GM18861 (cell line): ENCODE measurements around the gene COL4A2.
"Not testable (repeated sequence)": the region's sequence is repeated elsewhere in the genome, so short reads cannot be mapped to it uniquely, and the experiment has no call there.

Experiments
- ATAC-seq: cut with Tn5 transposase; IDR thresholded peaks from one replicate; pipeline ENCODE4 v1.9.1; 2021; ENCODE audit not compliant: unreplicated experiment

Gene COL4A2

DNA sequence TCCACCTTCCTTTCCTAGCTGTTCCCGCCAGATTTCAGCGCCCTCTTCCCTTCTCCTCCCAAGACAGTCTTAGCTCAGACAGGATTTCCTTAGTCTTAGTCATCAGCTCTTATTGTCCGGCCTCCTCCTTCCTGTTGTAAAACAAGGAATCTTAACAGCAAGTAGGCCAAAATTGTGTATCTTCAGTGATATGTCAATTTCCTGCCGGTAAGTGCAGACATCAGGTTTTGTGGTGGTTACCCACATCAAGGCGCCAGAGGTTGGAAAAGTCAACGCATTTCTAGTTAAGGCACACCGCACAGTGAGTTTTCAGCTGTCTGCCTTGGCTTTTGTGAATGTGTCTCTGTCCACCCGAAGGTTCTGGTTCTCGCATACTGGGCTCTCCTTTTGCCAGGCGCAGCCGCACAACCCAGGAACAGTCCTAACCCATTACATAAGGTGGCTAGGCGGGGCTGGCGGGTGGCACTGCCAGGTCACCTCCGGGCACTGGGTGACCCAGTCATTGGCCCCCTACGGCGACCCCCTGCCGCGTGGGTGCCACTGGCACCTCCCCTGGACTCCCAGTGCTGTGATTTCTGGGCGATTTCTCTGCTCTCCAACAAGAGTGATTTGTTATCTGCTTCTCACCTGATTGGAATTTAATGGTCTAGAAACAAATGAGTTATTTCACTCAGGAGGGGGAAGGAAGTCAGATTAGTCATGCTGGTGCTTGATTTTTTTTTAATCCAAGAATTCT, 12.9 kb downstream of the COL4A2 start:
- no peak for ATAC-seq

DNA sequence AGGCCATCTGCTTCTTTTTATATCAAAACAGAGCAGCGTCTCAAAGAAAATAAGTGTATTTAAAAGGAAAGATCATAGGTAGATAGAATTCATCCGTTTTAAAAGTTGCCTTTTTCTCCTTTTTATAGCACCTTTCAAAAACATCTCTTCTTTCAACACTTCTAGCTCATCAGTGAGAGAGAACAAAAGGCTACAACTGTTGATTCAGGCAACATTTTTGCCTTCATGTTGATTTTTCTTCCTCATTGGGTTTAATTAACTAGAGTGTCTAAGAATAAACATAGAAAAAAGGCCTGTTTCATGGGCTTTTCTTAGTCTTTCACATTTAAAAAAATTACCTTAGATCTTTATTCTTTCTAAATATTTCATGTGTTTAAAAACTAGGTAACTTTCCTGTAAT, 13.6 kb downstream of the COL4A2 start:
- ATAC-seq, result no peak

DNA sequence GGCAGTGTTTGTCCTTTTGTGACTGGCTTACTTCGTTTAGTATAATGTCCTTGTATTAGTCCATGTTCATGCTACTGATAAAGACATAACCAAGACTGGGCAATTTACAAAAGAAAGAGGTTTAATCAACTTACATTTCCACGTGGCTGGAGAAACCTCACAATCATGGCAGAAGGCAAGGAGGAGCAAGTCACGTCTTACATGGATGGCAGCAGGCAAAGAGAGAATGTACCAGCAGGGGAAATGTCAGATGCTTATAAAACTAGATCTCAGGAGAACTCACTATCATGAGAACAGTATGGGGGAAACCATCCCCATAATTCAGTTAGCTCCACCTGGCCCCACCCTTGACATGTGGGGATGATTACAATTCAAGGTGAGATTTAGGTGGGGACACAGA, 14.5 kb downstream of the COL4A2 start:
- ATAC-seq, result not testable (repeated sequence)

DNA sequence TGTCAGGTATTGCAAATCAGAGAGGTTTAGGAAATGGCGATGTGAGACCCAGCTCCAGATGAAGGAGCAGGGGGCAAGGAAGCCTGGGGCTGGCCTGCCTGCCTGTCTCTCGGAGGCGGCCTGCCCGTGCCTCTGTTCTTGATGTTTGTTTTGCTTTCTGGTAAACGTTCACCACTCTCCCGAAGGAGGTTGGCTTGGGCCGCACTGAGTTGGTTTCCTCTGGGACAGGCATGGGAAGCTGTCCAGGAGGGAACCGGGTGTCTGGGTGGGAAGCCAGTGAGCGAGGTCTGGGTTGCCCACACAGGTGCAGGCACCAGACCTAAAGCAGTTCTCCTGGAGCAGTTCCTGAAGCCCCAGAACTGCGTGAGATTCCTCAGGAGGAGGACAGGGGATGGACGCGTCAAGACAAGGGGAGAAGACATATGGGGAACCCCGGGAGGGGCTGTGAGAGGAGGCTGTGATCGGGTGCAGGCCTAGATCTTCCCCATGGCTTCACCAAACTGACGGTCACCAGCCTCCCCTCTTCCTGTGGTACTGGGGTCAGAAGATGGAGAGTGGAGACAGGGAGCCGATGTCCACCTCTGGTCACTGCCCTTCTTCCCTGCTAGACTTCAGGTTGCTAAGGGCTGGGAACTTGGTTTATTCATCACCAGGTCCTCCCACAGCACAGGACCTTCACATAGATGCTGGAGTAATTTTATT, 15.2 kb downstream of the COL4A2 start:
- ATAC-seq, result no peak

DNA sequence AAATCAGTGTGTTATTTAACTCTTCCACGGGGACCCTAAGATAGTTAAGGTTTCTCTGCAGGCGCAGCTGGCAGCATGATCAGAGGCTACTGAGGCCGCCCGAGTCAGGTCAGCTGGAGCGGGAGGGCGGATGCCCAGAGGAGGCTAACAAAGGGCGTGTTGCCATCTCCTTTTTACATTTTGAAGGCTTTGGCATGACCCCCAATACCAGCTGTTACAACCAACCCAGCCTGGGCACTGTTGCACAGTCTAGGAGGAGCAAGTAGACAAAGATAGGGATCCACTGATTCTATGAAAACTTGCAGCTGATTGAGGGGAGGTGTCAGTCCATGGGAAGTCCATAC, 15.7 kb downstream of the COL4A2 start:
- ATAC-seq, result no peak

DNA sequence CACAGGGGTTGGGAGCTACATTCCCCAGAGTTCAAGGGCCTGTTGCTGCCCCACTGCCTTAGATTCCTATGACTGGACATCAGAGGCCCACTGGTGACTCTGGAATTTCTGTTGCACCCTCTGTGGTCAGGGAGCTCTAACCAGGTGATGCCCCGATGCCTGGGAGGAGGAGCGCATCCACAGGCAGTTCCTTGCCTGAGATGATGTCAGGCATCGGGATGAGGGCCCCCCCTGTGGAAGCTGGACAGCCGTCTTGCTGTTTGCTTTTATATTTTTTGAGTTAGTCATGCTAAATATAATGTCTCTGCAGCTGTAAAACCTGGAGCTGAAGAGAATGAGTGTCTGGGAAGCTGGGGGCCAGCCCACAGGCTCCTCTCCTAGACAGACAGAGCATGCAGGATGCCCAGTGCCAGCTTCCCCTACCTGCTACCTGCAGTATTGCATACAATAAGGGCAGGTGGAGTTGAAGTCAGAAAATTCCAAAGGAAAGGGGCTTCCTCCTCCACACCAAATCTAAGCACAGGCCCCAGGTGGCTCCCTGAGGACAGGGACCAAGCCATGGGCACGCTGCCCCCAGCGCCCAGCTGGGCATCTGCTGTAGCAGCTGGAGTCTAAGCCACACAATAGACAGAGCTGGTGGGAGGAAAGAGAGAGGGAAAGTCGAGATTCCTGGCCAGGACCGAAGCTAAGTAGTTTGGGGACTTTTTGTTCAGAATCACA, 16.2 kb downstream of the COL4A2 start:
- ATAC-seq, result no peak

DNA sequence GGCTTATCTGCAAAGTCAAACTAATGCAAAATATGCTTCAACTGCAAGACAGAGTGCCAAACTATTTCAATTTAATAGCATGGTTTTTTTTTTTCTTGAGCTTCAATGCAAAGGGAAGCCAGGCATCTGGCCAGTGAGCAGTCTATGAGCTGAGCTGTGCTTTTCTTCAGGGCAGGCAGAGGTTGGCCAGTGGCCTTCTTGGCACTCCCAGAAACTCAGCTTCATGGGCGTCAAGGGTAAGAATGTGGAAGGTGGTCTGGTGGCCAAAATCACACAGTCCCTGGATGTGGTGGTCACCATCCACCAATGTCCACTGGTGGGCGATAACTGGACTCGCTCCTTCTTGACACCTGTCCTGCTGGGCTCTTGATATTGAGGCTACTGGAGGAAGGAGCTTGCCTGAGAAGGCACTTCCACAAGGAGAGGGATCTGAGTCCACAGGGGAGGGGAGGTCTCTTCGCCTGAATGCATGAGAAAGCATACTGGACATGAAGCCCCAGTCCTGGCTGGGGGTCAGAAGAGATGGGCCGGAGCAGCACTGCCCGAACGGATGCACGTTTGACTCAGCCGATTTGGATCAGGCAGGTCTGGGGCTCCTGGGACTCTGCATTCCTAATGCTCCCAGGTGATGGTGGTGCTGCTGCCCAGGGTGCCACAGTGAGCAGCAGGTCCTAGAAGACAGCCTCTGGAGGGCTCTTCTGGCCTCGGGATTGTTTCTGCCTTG, 17.1 kb downstream of the COL4A2 start:
- ATAC-seq, result no peak

DNA sequence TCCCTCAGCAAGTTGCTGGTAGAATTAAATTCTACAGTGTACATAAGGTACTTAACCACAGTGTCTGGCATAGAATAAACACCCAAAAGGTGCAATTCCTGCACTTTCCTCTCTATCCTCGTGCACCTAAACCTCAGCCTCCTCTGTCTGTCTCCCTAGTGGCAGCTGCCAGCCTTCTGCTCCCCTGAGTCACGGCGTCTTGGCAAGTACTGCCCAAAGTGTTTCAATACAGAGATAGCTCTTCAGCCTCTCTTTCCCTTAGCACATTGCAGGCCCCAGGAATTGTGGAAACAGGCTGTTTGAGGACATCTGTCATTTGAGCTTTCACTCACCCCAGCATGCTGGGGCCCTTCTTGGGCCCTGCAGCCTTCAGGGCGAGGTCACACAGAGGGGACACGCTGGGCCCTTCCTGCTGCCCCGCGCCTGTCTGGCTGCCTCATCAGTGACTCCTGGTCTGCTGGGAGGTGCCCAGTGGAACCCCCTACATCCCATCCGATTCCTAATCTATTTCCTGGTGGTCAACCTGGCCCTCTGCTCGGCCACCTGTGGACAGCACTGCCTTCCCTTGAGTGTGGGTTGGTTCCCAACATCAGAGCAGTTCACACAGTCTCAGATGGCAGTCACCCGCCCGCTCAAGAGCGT, 19.3 kb downstream of the COL4A2 start:
- ATAC-seq, result no peak

DNA sequence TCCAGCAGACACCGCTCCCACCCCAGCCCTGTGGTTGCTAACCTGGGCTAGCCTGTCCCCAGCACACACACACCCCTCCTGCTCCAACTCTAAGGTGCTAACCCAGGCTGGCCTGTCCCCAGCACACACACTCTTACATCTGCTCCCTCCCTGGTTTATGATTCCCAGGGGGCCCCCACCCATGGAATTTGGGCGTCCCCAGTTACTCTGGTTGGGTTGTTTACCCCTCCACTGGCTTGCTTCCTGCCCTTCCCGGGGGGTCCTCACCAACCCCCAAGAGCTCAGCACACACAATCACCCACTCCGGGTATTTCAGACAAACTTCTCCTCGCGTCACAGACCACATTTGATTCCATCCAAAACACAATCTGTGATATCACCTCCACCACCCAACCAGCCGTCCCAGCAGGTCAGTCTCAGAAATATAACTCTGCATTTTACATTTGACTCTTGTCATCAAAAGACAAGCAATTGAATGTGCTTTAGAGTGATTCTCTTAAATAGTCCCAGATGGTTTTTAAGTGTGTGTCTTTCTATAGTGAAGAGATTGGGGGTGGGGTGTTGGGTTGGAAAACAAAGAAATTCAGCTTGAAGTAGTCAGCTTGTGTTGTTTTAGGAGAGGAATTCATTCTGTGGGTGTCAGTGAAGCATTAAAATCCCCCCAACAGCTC, 20.1 kb downstream of the COL4A2 start:
- ATAC-seq, result no peak

DNA sequence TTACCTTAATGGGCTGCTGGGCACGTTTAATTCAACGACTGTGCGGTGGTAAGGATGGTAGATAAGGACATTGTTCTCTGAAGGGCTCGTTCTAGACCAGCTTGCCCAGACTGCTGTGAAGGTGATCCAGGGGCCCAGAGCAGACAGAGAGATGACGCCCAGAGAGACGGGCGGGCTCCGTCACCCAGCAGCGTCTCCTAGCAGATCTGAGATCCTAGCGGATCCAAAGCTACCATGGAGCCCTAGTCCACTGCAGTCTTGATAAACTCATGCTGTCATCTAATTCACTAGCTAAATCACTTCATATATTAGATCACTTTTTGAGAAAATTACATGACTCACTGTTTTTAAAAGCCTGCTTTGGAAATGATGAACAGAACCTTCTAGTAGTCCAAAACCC, 21.5 kb downstream of the COL4A2 start:
- ATAC-seq, result no peak

DNA sequence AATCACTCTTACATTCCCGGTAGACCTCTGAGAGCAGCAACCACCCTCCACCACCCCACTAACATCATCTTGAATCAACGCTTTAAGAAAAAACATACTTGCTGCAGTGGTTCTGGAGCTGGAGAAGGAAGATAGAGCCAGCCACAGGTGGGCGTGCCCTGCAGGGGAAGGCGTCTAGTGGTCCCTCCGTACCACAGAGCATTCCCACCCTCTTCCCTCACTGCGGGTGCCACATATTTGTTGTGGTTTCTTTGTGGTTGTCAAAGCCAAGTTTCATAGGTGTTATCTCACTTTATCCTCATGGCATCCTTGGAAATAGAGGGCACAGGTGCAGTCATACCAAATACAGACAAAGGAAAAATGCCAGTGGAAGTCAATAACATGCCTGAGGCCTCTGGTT, 22.2 kb downstream of the COL4A2 start:
- no peak for ATAC-seq

DNA sequence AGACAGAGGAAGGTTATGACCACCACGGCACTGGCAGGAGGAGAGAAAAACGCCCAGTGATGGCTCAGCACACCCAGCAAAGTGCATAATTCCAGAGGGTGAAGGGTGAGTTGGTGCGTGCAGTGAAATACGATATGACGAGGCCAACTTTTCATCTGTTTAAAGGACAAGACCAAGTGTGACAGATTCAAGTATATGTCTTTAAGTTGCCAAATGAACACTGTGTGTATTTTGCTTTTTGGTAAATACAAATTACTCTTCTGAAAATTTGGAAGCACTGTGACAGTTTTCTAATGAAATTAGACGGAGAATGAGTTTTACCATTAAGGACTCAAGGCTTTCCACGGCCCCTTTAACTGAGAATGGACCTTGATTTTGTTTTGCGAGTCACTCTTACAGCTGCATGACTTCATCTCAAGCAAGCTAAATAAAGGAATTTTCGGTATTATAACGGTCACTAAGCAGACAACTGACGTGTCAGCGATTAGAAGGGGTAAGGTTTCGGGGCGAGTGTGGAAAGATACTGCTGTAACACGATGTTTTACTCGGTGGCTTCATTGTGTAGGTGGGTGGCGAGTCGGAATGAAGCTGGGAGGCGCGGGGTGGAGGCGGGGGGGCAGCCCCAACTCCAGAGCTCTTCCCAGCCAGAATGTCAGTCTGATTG, 22.8 kb downstream of the COL4A2 start:
- ATAC-seq, result no peak

DNA sequence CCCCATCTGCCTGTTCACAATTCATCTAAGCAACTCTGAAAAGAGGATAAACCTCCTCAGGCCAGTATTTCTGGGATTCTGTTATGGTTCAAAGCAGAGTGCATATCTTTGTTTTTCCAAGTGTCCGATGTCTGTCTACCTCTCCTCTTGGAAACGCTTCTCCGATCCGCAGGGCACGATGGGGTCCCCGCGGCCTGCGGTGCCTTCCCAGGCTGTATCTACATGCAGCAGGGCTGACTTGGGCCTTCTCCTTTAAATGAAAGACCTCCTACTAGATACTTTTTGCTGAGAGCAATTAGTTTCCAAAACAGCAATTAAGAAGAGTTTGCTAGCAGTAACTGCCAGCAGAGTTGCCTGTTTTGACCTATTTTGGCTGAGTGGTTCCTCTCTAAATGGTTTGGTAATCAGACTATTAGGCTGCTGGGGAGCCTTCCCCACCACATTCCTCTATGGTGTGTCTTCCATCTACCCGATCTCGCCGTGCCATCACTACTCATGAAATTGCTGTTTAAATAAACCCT, 23.5 kb downstream of the COL4A2 start:
- ATAC-seq, result no peak

DNA sequence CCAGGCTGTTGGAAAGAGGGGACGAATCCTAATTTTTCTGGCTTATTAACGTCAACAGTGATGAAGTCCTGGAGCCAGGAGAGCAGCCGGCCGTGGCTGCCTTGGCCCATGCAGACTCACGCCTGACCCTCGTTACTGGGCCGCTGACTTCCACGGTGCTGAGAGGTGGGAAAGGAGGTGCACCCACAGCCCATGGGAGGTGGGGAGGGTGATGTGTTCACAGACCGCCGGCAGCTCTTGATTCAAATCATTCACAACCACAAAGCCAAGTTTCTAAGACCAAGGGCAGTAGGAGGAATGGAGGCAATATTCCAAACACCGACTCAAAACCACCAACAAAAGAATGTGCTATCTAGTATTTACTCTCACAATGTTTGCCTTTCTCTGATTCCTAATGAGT, 24.3 kb downstream of the COL4A2 start:
- no peak for ATAC-seq

DNA sequence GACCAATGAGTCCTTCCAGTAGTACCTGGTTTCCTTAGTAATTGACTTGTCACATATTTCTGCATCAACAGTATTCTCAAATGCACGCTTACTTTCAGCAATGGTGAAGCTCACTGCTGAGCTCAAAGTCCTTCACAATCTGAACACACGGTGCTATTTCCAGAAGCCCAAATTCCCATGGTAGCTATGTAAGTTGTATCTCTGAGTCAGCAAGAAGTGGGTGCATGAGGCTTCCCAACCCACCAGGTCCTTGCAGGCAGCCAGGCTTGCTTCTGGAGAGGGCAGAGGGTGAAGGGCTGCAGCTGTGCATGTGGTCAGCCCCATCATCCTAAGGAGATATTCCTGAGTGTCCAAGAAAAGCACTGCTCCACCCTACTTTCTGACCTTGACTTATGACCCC, 25.7 kb downstream of the COL4A2 start:
- ATAC-seq, result no peak

DNA sequence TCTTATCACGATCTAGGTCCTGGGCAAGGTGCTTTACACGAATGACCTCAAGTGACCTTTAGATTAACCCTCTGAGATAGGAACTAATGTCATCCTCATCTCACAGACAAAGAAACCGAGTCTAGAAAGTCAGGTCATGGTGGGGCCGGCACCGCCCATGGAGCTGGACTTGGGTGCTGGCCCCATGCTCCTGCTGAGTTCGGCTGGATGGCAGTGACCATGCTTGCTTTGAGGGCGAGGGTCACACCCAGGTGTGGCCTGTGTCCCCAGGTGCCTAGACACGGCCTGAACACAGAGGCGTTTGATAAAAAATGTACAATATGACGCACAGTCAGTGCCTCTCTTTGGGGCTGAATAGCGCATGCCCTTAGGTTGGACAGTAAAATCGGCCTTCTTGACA, 26.8 kb downstream of the COL4A2 start:
- ATAC-seq, result no peak

DNA sequence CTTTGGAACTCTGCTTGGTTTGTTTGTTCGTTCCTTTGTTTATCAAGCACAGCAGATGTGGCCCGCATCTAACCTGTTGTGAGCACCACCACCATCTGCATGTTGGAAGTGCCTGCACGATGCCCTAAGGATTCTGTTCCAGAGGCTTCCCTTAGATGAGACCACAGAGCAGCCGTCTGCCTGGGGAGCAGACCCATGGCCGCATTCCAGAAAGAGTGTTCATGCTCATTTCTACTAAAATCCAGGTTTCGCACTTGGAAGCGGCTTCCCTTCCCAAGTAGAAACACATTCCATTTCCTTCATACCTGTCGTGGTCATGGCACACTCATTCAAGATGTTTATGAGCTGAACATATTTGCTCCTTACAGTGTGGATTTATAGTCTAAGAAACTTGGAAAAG, 27.2 kb downstream of the COL4A2 start:
- ATAC-seq, result no peak

DNA sequence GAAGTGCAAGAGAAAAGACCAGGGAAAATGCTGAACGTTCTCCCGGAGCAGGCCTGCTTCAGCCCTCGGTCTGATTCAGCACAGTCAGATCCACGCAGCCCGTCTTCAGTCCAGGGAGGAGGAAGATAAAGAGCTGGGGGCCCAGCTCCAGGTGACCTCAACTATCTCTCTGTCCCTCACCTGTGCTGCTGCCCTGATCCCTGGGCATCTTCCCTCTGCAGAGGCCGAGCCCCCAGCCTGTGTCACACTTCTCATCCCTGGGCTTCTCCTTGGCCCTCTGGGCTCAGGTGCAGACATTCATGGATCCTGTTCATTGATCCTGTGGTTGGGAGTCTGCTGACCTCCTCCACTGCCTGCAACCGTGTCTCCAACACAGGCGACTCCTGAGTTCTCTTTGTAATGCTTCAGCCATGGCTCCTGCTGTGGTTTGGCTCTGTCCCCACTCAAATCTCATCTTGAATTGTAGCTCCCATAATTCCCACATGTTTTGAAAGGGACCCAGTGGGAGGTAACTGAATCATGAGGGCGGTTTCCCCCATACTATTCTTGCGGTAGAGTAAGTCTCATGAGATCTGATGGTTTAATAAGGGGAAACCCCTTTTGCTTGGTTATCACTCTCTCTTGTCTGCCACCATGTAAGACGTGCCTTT, 27.9 kb downstream of the COL4A2 start:
- ATAC-seq, result no peak

DNA sequence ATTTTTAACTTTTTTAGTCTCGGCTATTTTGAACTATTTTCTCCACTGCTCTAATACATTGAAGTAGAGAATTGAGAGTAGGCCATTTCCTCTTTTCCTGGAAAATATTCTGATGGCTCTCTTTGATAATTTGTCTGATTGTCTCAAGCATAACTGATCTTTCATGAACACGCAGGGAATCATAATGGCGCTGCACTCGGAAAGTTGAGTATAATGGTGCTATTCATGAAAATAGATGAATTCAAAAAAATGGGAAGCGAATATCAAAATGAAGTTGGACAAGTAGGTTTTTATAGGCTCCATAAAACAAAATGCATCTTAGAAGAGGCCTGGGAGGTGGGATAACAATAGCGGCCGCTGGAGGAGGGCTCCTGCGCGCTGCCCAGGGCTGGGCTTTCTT, 29.0 kb downstream of the COL4A2 start:
- ATAC-seq, result no peak
